ENCODE measurements around the gene EPB41L2.
A peak's percentile ranks its signal among the peaks of the same experiment; 100 is the strongest.

- TF ChIP-seq POLR2AphosphoS5 (IDR thresholded peaks at IDR 0.05) (peak in 1 of 3 donors; percentile 21), CTCF (IDR thresholded peaks at IDR 0.05) (no peak), POLR2A (IDR thresholded peaks at IDR 0.05) (no peak)
Measured at GRCh38 chr6:131065112-131065823, 2.2 kb upstream of the EPB41L2 start.
